ENCODE data around the gene BCL2L14. TPM values are rescaled to one million over a fixed set of nuclear protein-coding genes. Genes with fewer than 3 reads are reported as not detected.

BCL2L14 gene
- polyA plus RNA-seq, 2 of the 4 experiments (the other 2 are of a cell fraction) = 0.06 TPM; not detected in 1

DNA sequence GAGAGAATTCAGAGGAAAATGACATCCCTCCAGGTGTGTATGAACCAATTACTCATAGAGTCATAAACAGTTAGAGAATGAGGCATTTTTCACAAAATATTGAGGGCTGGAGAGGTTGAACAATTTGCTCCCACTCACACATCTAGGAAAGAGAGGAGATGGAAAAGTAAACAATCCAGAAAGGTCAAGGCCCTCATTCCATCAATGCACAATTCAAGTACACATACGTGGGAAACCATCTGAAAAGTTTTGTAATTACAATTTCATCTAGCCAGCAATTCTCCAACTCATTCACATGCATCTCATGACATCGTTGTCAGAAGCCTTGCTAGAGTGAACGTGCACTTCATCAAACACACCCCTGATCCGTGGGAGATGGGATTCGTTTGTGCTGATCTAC, 15.7 kb upstream of the BCL2L14 start (continued):
- no peak for TF ChIP-seq ZFP36 (IDR thresholded peaks at IDR 0.05; ENCODE audit: borderline replicate concordance, partially characterized antibody)

DNA sequence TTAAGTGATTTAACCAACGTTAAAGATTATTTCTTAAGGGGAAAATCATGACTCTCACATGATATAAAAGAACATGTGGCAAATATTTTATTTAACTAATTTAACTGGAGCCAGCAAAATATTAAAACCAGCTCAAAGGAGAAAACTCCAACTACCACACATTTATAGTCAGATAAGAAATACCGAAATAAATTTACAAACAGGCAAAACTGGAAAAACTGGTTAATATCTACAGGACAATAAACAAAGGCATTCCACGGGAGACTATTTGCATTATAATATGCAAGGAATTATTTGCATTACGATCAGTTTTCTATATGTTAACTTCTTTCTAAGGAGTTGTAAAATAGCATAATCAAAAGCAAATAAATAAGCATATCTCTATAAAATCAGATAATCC, 13.8 kb upstream of the BCL2L14 start:
- CTCF ChIA-PET = interaction anchor here (1.2 kb wide), 1 partner anchor 15 kb away, joined by 3 read pairs; no protein-coding TSS in a partner anchor
- no peak overlapping the region for H3K27ac ChIP-seq
- WGBS (ENCODE audit: missing lambda C conversion rate) = 50% methylated on average over 4 of the region's 4 CpGs
- no peak overlapping the region for H3K4me3 ChIP-seq
- H3K9me3 ChIP-seq = no peaks in the 10 kb centered on the region
- DNase-seq (ENCODE audit: low read depth in 1 of 2, low spot score in 1 of 2) (no peak), FAIRE-seq (no peak), ATAC-seq (no peak)
- TF ChIP-seq NR3C1 (IDR thresholded peaks at IDR 0.05) (no peak), RARB (CRISPR knock-in tag; IDR thresholded peaks at IDR 0.05) (no peak), EHMT2 (IDR thresholded peaks at IDR 0.05; ENCODE audit: low read depth) (no peak), KDM1A (IDR thresholded peaks at IDR 0.05; ENCODE audit: low read depth) (no peak), ZC3H11A (IDR thresholded peaks at IDR 0.05) (no peak), ZFP36 (IDR thresholded peaks at IDR 0.05; ENCODE audit: borderline replicate concordance, partially characterized antibody) (no peak), TP53 (CRISPR knock-in tag; IDR thresholded peaks at IDR 0.05) (no peak), NPAS2 (CRISPR knock-in tag; IDR thresholded peaks at IDR 0.05; ENCODE audit: borderline replicate concordance) (no peak), MYC (IDR thresholded peaks at IDR 0.05; ENCODE audit: borderline replicate concordance, low read length) (no peak), FOSB (CRISPR knock-in tag; IDR thresholded peaks at IDR 0.05) (no peak), HOXB5 (CRISPR knock-in tag; IDR thresholded peaks at IDR 0.05) (no peak)
- TF ChIP-seq, protein P1, sequence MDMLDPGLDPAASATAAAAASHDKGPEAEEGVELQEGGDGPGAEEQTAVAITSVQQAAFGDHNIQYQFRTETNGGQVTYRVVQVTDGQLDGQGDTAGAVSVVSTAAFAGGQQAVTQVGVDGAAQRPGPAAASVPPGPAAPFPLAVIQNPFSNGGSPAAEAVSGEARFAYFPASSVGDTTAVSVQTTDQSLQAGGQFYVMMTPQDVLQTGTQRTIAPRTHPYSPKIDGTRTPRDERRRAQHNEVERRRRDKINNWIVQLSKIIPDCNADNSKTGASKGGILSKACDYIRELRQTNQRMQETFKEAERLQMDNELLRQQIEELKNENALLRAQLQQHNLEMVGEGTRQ (IDR thresholded peaks at IDR 0.05) = no peak
- TF ChIP-seq, protein P2, sequence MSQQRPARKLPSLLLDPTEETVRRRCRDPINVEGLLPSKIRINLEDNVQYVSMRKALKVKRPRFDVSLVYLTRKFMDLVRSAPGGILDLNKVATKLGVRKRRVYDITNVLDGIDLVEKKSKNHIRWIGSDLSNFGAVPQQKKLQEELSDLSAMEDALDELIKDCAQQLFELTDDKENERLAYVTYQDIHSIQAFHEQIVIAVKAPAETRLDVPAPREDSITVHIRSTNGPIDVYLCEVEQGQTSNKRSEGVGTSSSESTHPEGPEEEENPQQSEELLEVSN (IDR thresholded peaks at IDR 0.05; ENCODE audit: borderline replicate concordance, low read depth) = no peak
- TF ChIP-seq, protein P3, sequence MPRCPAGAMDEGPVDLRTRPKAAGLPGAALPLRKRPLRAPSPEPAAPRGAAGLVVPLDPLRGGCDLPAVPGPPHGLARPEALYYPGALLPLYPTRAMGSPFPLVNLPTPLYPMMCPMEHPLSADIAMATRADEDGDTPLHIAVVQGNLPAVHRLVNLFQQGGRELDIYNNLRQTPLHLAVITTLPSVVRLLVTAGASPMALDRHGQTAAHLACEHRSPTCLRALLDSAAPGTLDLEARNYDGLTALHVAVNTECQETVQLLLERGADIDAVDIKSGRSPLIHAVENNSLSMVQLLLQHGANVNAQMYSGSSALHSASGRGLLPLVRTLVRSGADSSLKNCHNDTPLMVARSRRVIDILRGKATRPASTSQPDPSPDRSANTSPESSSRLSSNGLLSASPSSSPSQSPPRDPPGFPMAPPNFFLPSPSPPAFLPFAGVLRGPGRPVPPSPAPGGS (IDR thresholded peaks at IDR 0.05) = no peak
- POLR2A ChIA-PET = no interaction called here
- H3K4me1 ChIP-seq = no peaks in the 10 kb centered on the region
- H3K4me2 ChIP-seq = no peak overlapping the region

DNA sequence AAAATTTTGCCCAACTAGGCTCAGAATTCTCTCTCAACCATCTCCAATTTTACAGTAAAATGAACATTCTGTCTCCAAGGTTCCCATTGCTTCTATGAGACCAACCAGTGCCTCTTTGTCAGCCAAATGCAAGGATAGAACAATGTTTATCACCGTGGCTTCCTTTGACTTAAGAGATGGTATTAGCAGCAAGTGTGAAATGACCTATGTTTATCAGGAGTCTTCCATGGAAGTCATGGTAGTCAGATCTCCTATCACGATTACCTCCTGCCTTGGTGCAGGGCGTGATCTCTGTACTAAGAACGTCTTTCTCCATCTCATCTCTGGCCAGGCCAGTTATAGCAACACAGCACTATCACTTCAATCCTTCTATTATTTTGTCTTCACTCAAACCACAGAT, 6.1 kb upstream of the BCL2L14 start:
- no peak for ATAC-seq
- 80% methylated on average over 4 of the region's 4 CpGs for WGBS (ENCODE audit: missing lambda C conversion rate)
- CTCF ChIA-PET = interaction anchor here (1.3 kb wide), 1 partner anchor 31 kb away, joined by 4 read pairs; no protein-coding TSS in a partner anchor

DNA sequence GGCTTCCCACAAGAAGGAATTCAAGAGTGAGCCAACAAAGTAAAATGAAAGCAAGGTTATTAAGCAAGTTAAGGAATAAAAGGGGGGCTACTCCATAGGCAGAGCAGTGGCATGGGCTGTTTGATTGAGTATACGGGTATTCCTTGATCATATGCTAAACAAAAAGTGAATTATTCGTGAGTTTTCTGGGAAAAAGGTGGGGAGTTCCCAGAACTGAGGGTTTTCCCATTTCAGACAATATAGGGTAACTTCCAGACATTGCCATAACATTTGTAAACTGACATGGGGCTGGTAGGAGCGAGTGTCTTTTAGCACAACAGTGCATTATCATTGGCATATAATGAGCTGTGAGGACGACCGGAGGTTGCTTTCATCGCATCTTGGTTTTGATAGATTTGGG, 2.0 kb upstream of the BCL2L14 start:
- ATAC-seq (no peak), DNase-seq (ENCODE audit: low read depth in 1 of 2, low spot score in 1 of 2) (no peak), FAIRE-seq (no peak)
- POLR2A ChIA-PET = no interaction called here
- 0 out of 3 replicates have a peak, but pooled peaks cover 4% of the 10 kb centered on the region for H3K4me1 ChIP-seq
- H3K9me3 ChIP-seq = no peaks in the 10 kb centered on the region
- H3K4me3 ChIP-seq = no peak overlapping the region
- H3K4me2 ChIP-seq = no peak overlapping the region
- no peak overlapping the region for H3K27ac ChIP-seq
- CTCF ChIA-PET = no interaction called here
- 74% methylated on average over 6 of the region's 6 CpGs for WGBS (ENCODE audit: missing lambda C conversion rate)
- no peak for TF ChIP-seq HOXA7 (CRISPR knock-in tag; IDR thresholded peaks at IDR 0.05)
- TF ChIP-seq, protein P2 (IDR thresholded peaks at IDR 0.05; ENCODE audit: borderline replicate concordance, low read depth) = no peak
- no peak for TF ChIP-seq HOXB5 (CRISPR knock-in tag; IDR thresholded peaks at IDR 0.05)
- no peak for TF ChIP-seq GATA3 (IDR thresholded peaks at IDR 0.05; ENCODE audit: borderline replicate concordance)
- no peak for TF ChIP-seq ZNF302 (CRISPR knock-in tag; IDR thresholded peaks at IDR 0.05)
- TF ChIP-seq POLR2A (IDR thresholded peaks at IDR 0.05; ENCODE audit: low read length) = no peak
- TF ChIP-seq TFCP2L1 (CRISPR knock-in tag; IDR thresholded peaks at IDR 0.05) = no peak
- TF ChIP-seq EP300 (IDR thresholded peaks at IDR 0.05) = no peak
- TF ChIP-seq, protein P4, sequence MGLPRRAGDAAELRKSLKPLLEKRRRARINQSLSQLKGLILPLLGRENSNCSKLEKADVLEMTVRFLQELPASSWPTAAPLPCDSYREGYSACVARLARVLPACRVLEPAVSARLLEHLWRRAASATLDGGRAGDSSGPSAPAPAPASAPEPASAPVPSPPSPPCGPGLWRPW (IDR thresholded peaks at IDR 0.05) = no peak
- no peak for TF ChIP-seq CBX2 (IDR thresholded peaks at IDR 0.05; ENCODE audit: borderline replicate concordance, low read depth)
- no peak for TF ChIP-seq RCOR1 (IDR thresholded peaks at IDR 0.05; ENCODE audit: low read depth, low read length)
- TF ChIP-seq HEYL (CRISPR knock-in tag; IDR thresholded peaks at IDR 0.05) = no peak
- TF ChIP-seq CBX8 (IDR thresholded peaks at IDR 0.05) = no peak
- no peak for TF ChIP-seq RFX5 (IDR thresholded peaks at IDR 0.05)
- TF ChIP-seq HOXB13 (CRISPR knock-in tag; IDR thresholded peaks at IDR 0.05; ENCODE audit: low read depth) = no peak
- TF ChIP-seq, protein P5, sequence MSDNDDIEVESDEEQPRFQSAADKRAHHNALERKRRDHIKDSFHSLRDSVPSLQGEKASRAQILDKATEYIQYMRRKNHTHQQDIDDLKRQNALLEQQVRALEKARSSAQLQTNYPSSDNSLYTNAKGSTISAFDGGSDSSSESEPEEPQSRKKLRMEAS (IDR thresholded peaks at IDR 0.05) = no peak
- TF ChIP-seq, protein P6, sequence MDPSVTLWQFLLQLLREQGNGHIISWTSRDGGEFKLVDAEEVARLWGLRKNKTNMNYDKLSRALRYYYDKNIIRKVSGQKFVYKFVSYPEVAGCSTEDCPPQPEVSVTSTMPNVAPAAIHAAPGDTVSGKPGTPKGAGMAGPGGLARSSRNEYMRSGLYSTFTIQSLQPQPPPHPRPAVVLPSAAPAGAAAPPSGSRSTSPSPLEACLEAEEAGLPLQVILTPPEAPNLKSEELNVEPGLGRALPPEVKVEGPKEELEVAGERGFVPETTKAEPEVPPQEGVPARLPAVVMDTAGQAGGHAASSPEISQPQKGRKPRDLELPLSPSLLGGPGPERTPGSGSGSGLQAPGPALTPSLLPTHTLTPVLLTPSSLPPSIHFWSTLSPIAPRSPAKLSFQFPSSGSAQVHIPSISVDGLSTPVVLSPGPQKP (IDR thresholded peaks at IDR 0.05; ENCODE audit: low read depth, low read length) = no peak

More for the DNA sequence above, 6.1 kb upstream of the BCL2L14 start:
- no peak overlapping the region for H3K27ac ChIP-seq
- POLR2A ChIA-PET = no interaction called here
- no peak for TF ChIP-seq NR3C1 (IDR thresholded peaks at IDR 0.05)
- no peaks in the 10 kb centered on the region for H3K4me1 ChIP-seq
- FAIRE-seq (no peak), DNase-seq (ENCODE audit: low read depth in 1 of 2, low spot score in 1 of 2) (no peak)
- H3K9me3 ChIP-seq = no peaks in the 10 kb centered on the region
- H3K4me3 ChIP-seq = no peak overlapping the region
- no peak overlapping the region for H3K4me2 ChIP-seq
